HG02943 (cell line): Measurements from ENCODE around the gene LRRC2.

Source experiments
- ATAC-seq: cut with Tn5 transposase; IDR thresholded peaks from one replicate; pipeline ENCODE4 v1.9.1; 2021; ENCODE audit warnings: mild to moderate bottlenecking, low read depth, moderate library complexity; ENCODE audit not compliant: unreplicated experiment

LRRC2 gene

GRCh38 chr3:46483825-46484224 is 82.3 kb downstream of the LRRC2 start:
- no peak for ATAC-seq

GRCh38 chr3:46482632-46483350 is 83.3 kb downstream of the LRRC2 start:
- ATAC-seq = no peak

GRCh38 chr3:46481636-46482035 is 84.5 kb downstream of the LRRC2 start:
- ATAC-seq = no peak

GRCh38 chr3:46480491-46481195 is 85.5 kb downstream of the LRRC2 start:
- ATAC-seq = no peak

- ATAC-seq = no peak
These were observed 86.4 kb downstream of the LRRC2 start for GRCh38 chr3:46479696-46480095.

- ATAC-seq = no peak
These were observed 87.1 kb downstream of the LRRC2 start for GRCh38 chr3:46479021-46479420.

- ATAC-seq = no peak
These were observed 87.8 kb downstream of the LRRC2 start for GRCh38 chr3:46478341-46478740.

GRCh38 chr3:46477756-46478155 is 88.3 kb downstream of the LRRC2 start:
- no peak for ATAC-seq

- ATAC-seq = no peak
These were observed 89.0 kb downstream of the LRRC2 start for GRCh38 chr3:46477145-46477544.

GRCh38 chr3:46472736-46473135 is 93.4 kb downstream of the LRRC2 start:
- no peak for ATAC-seq

GRCh38 chr3:46471371-46471914 is 94.7 kb downstream of the LRRC2 start:
- no peak for ATAC-seq

- no peak for ATAC-seq
These were observed 95.3 kb downstream of the LRRC2 start for GRCh38 chr3:46470831-46471230.

- ATAC-seq = no peak
These were observed 96.3 kb downstream of the LRRC2 start for GRCh38 chr3:46469680-46470357.

GRCh38 chr3:46468753-46469600 is 97.1 kb downstream of the LRRC2 start:
- no peak for ATAC-seq

- ATAC-seq = no peak
These were observed 98.5 kb downstream of the LRRC2 start for GRCh38 chr3:46467562-46467961.

GRCh38 chr3:46466871-46467403 is 99.2 kb downstream of the LRRC2 start:
- ATAC-seq = no peak

- ATAC-seq = no peak
These were observed 99.8 kb downstream of the LRRC2 start for GRCh38 chr3:46466273-46466672.
